ENCODE data around the gene LYSMD4. TPM values are rescaled to one million over a fixed set of nuclear protein-coding genes. Genes with fewer than 3 reads are reported as not detected.
A peak's percentile ranks its signal among the peaks of the same experiment; 100 is the strongest.

LYSMD4 gene
- total and polyA plus RNA-seq, 2 donors = 6.4 to 10.7 TPM

DNA sequence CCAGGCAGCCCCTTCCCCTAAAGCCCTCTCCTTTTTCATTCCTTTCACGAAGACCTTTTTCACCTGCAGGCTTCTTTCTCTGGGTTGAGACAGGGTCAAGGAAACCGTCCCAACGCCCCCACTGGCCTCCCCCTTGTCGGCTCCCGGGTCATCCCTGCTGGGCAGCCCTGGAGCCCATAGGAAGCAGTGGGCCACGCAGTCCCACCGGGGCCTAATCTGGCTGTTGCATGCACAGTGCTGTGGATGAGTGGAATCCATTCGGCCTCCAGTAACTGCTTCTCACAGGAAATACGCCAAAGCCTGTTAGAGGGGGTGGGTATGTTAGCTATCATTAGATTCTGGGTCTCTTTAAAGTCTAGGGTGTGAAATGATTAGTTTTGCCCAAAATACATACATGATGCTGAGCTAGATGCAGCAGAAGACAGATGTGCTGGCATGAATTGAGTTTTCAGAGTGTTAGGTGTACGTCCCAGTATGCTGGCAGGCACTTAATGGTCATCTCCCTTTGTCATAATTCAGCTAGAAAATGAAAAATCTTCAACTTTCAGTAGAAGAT is 16.6 kb downstream of the LYSMD4 start:
- Histone ChIP-seq H3K27ac (ENCODE audit: low read depth in 1 of 2, low read length in 1 of 2) (peak overlapping the region; percentile 27 to 50), H3K27me3 (ENCODE audit: control insufficient read depth in 2 of 2, insufficient read depth in 1 of 2, low read length in 1 of 2) (no peaks in the 10 kb centered on the region), H3K4me3 (ENCODE audit: low read length in 2 of 2) (no peak overlapping the region), H3K4me1 (ENCODE audit: control insufficient read depth in 2 of 2, insufficient read depth in 2 of 2, low read length in 2 of 2) (peaks cover 10 to 18% of the 10 kb centered on the region in 2 donors), H3K36me3 (ENCODE audit: control insufficient read depth in 2 of 2, insufficient read depth in 2 of 2, low read length in 1 of 2) (peaks cover 29 to 38% of the 10 kb centered on the region in 2 donors), H3K9me3 (ENCODE audit: control insufficient read depth in 2 of 2, insufficient read depth in 1 of 2, low read length in 1 of 2) (peaks cover 0 to 2% of the 10 kb centered on the region in 2 donors)
- WGBS = 96% methylated on average over 10 of the region's 10 CpGs
- no peak for DNase-seq (ENCODE audit: low read depth in 6 of 9, low spot score in 9 of 9)

DNA sequence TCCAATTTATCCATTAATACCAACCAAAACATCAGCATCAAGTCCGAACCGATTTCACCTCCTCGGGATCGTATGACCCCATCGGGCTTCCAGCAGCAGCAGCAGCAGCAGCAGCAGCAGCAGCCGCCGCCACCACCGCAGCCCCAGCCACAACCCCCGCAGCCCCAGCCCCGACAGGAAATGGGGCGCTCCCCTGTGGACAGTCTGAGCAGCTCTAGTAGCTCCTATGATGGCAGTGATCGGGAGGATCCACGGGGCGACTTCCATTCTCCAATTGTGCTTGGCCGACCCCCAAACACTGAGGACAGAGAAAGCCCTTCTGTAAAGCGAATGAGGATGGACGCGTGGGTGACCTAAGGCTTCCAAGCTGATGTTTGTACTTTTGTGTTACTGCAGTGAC is 20.8 kb downstream of the LYSMD4 start:
- H3K36me3 ChIP-seq (ENCODE audit: control insufficient read depth in 2 of 2, insufficient read depth in 2 of 2, low read length in 1 of 2) = peaks cover 46 to 67% of the 10 kb centered on the region in 2 donors
- WGBS = 96% methylated on average over 18 of the region's 18 CpGs
- no peak overlapping the region for H3K27ac ChIP-seq (ENCODE audit: low read depth in 1 of 2, low read length in 1 of 2)
- peaks cover 6 to 16% of the 10 kb centered on the region in 2 donors for H3K4me1 ChIP-seq (ENCODE audit: control insufficient read depth in 2 of 2, insufficient read depth in 2 of 2, low read length in 2 of 2)
- no peaks in the 10 kb centered on the region for H3K27me3 ChIP-seq (ENCODE audit: control insufficient read depth in 2 of 2, insufficient read depth in 1 of 2, low read length in 1 of 2)
- DNase-seq (ENCODE audit: low read depth in 6 of 9, low spot score in 9 of 9) = no peak
- H3K4me3 ChIP-seq (ENCODE audit: low read length in 2 of 2) = no peak overlapping the region
- H3K9me3 ChIP-seq (ENCODE audit: control insufficient read depth in 2 of 2, insufficient read depth in 1 of 2, low read length in 1 of 2) = no peaks in the 10 kb centered on the region

DNA sequence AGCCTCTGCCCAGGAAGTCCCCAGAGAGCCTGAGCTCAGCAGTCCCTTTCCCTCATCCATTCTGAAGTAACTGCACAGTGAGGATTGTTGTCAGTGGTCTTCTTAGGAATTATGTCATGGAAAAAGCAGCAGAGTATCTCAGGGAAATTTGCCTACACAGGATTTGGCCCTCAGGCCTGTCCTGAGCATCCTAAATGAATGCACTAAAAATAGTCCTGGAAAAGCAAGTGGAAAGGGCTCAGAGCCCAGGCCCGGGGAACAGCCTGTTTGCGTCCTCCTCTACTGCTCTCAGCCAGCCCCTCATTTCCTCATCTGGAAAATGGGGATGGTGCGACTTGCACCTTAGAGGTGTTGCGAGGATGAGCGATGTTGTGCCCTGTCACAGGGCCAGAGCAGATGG is 21.6 kb downstream of the LYSMD4 start:
- Histone ChIP-seq H3K4me1 (ENCODE audit: control insufficient read depth in 2 of 2, insufficient read depth in 2 of 2, low read length in 2 of 2) (peaks cover 13 to 24% of the 10 kb centered on the region in 2 donors), H3K27me3 (ENCODE audit: control insufficient read depth in 2 of 2, insufficient read depth in 1 of 2, low read length in 1 of 2) (no peaks in the 10 kb centered on the region), H3K4me3 (ENCODE audit: low read length in 2 of 2) (no peak overlapping the region), H3K9me3 (ENCODE audit: control insufficient read depth in 2 of 2, insufficient read depth in 1 of 2, low read length in 1 of 2) (no peaks in the 10 kb centered on the region), H3K27ac (ENCODE audit: low read depth in 1 of 2, low read length in 1 of 2) (no peak overlapping the region), H3K36me3 (ENCODE audit: control insufficient read depth in 2 of 2, insufficient read depth in 2 of 2, low read length in 1 of 2) (peaks cover 43 to 65% of the 10 kb centered on the region in 2 donors)
- 98% methylated on average over 5 of the region's 5 CpGs for WGBS
- no peak for DNase-seq (ENCODE audit: low read depth in 6 of 9, low spot score in 9 of 9)

DNA sequence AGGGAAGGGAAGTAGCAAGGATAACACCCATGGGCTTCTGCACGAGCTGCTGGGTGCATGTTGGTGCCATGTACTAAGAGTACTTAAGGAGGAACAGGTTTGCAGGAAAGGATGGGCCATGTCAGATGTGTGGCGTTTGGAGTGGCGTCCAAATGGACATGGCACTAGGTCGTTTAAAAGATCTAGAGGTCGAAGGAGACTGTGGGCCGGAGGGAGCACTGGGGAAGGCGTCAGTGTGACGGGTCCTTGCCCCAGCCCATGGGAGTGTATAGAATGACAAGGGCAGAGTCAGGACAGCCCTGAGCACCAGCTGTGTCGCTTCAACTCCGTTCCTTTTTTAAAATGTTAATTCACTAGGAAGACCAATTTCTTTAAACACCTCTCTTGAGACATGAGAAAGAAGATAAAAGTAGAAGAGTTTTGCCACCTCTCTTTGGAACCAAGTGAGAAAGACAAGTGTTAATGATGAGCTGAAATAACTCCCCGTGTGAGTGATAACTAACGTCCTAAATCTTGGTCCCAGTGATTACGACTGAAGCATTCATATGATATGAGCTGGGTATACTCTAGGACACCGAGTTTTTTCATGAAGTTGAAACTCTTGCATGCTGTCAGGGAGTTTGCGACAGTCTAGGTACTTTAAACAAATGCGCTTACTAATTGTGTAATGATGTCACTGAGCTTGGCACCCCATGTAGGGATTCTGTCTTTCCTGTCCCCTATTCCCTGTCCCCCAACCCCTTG is 23.8 kb downstream of the LYSMD4 start:
- no peaks in the 10 kb centered on the region for H3K27me3 ChIP-seq (ENCODE audit: control insufficient read depth in 2 of 2, insufficient read depth in 1 of 2, low read length in 1 of 2)
- H3K36me3 ChIP-seq (ENCODE audit: control insufficient read depth in 2 of 2, insufficient read depth in 2 of 2, low read length in 1 of 2) = peaks cover 33 to 51% of the 10 kb centered on the region in 2 donors
- WGBS = 96% methylated on average over 16 of the region's 16 CpGs
- peaks cover 15 to 33% of the 10 kb centered on the region in 2 donors for H3K4me1 ChIP-seq (ENCODE audit: control insufficient read depth in 2 of 2, insufficient read depth in 2 of 2, low read length in 2 of 2)
- H3K27ac ChIP-seq (ENCODE audit: low read depth in 1 of 2, low read length in 1 of 2) = no peak overlapping the region
- H3K4me3 ChIP-seq (ENCODE audit: low read length in 2 of 2) = no peak overlapping the region
- H3K9me3 ChIP-seq (ENCODE audit: control insufficient read depth in 2 of 2, insufficient read depth in 1 of 2, low read length in 1 of 2) = no peaks in the 10 kb centered on the region
- DNase-seq (ENCODE audit: low read depth in 6 of 9, low spot score in 9 of 9) = no peak

DNA sequence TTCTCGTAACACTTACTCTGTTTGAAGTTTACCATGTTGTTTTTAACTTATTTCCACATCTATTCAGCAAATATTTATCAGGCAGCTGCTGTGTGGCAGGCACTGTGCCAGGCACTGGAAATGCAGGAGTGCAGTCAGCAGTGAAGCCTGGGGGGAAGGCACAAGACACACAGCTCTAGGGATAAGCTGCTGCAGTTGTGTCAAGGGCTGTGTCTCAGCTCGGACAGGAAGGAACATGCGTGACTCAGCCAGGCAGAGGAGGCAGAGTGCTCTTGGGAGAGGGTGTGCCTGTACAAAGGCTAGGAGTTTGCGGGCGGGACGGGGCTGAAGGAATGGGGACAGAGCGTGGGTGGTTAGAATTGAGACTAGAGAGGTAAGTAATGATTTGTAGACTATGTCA is 24.7 kb downstream of the LYSMD4 start:
- whole genome bisulfite sequencing = 95% methylated on average over 7 of the region's 7 CpGs
- H3K36me3 ChIP-seq (ENCODE audit: control insufficient read depth in 2 of 2, insufficient read depth in 2 of 2, low read length in 1 of 2) = peaks cover 31 to 47% of the 10 kb centered on the region in 2 donors
- H3K4me3 ChIP-seq (ENCODE audit: low read length in 2 of 2) = no peak overlapping the region
- no peaks in the 10 kb centered on the region for H3K27me3 ChIP-seq (ENCODE audit: control insufficient read depth in 2 of 2, insufficient read depth in 1 of 2, low read length in 1 of 2)
- no peaks in the 10 kb centered on the region for H3K9me3 ChIP-seq (ENCODE audit: control insufficient read depth in 2 of 2, insufficient read depth in 1 of 2, low read length in 1 of 2)
- H3K4me1 ChIP-seq (ENCODE audit: control insufficient read depth in 2 of 2, insufficient read depth in 2 of 2, low read length in 2 of 2) = peaks cover 15 to 36% of the 10 kb centered on the region in 2 donors
- no peak for DNase-seq (ENCODE audit: low read depth in 6 of 9, low spot score in 9 of 9)
- no peak overlapping the region for H3K27ac ChIP-seq (ENCODE audit: low read depth in 1 of 2, low read length in 1 of 2)

DNA sequence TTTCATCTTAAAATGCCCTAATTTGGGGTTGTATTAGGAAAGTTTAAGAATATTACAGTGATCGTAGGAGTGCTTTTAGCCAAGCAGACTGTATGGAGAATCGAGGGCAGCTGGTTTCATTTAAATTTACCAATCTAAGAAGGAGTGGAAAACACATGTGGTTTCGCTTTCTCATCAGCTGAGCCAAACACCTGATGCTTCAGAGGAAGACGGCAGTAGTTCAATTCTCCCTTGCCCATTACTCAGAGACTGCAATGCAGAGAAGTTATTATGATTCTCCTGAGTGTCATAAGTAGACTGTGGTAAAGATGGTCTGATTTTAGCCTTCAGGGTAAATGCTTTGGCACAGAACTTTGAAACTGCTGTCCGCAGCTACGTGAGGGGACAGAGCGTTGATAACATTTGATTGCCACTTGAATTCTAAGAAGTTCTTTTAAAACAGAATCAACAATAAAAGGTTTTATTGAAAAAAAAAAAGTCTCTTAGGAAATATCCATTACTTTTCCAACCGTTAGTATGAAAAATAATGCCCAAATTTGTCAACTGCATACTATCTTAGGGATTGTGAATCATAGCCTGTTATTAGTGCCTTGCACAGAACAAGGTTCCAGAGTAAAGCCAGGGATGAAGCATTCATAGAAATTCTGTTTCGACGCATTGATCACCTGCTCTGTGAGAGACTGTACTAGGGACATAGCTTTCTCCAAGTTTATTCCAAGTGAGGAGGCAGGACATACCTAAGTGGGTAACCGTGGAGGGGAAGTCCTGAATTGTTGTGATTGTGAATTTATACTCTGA is 25.6 kb downstream of the LYSMD4 start:
- WGBS = 71% methylated on average over 11 of the region's 11 CpGs
- Histone ChIP-seq H3K27me3 (ENCODE audit: control insufficient read depth in 2 of 2, insufficient read depth in 1 of 2, low read length in 1 of 2) (no peaks in the 10 kb centered on the region), H3K27ac (ENCODE audit: low read depth in 1 of 2, low read length in 1 of 2) (peak overlapping the region in 1 of 2 donors; percentile 10), H3K9me3 (ENCODE audit: control insufficient read depth in 2 of 2, insufficient read depth in 1 of 2, low read length in 1 of 2) (no peaks in the 10 kb centered on the region), H3K36me3 (ENCODE audit: control insufficient read depth in 2 of 2, insufficient read depth in 2 of 2, low read length in 1 of 2) (peaks cover 27 to 42% of the 10 kb centered on the region in 2 donors), H3K4me1 (ENCODE audit: control insufficient read depth in 2 of 2, insufficient read depth in 2 of 2, low read length in 2 of 2) (peaks cover 15 to 36% of the 10 kb centered on the region in 2 donors), H3K4me3 (ENCODE audit: low read length in 2 of 2) (no peak overlapping the region)
- peak in 4 of 9 donors; percentile 53 to 76 (median 58) for DNase-seq (ENCODE audit: low read depth in 6 of 9, low spot score in 9 of 9)

DNA sequence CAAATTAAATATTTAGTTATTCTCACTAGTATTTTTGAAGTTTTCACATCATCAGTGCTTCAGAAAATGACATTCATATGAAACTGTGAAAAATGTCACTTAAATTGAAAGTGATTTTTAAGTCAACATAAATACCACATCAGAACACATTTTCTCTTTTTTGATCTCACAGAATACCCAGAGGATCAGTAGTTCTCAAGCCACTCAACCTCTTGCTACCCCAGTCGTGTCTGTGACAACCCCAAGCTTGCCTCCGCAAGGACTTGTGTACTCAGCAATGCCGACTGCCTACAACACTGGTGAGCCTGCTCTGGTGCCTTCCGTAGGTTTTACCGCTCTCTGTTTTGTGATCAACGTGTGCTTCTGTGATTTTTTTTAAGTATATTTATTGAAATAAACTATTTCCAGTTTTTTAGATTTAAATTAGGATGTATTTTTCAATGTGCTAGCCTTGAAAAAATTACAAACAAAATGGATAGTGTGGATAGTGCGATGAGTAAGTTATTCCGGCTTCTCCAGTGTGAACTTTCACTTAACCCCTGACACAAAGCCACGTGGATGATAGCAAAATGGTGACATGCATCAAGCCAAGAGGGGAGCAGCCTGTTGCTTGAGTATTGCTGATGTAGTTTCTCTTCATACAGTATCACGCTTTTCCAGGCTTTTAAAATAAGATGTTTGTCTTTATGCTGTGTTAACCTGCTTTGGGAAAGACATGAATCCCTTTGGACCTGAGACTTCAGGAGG is 26.5 kb downstream of the LYSMD4 start:
- Histone ChIP-seq H3K27ac (ENCODE audit: low read depth in 1 of 2, low read length in 1 of 2) (no peak overlapping the region), H3K36me3 (ENCODE audit: control insufficient read depth in 2 of 2, insufficient read depth in 2 of 2, low read length in 1 of 2) (peaks cover 18 to 33% of the 10 kb centered on the region in 2 donors)
- 64% methylated on average over 10 of the region's 10 CpGs for WGBS

DNA sequence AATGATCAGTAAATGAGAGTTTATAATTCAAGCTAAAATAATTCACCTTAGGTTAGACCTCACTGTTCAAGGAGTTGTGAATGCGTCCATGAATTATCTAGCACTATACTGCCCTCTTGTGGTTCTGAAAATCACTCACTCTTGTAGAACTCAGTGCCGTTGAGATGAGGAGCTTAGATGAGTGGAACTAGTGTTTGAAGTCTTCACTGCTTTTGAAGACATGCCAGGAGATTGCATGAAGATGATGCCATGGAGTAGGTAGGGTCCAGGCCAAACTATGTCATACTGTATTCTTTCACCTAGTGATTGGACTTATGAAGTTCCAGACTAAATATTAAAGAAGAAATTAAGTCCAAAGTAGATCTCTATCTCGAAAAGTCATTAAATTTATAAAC is 28.8 kb downstream of the LYSMD4 start:
- Histone ChIP-seq H3K4me1 (ENCODE audit: control insufficient read depth in 2 of 2, insufficient read depth in 2 of 2, low read length in 2 of 2) (peaks cover 15 to 36% of the 10 kb centered on the region in 2 donors), H3K36me3 (ENCODE audit: control insufficient read depth in 2 of 2, insufficient read depth in 2 of 2, low read length in 1 of 2) (peaks cover 0 to 12% of the 10 kb centered on the region in 2 donors), H3K9me3 (ENCODE audit: control insufficient read depth in 2 of 2, insufficient read depth in 1 of 2, low read length in 1 of 2) (no peaks in the 10 kb centered on the region), H3K4me3 (ENCODE audit: low read length in 2 of 2) (no peak overlapping the region), H3K27ac (ENCODE audit: low read depth in 1 of 2, low read length in 1 of 2) (no peak overlapping the region), H3K27me3 (ENCODE audit: control insufficient read depth in 2 of 2, insufficient read depth in 1 of 2, low read length in 1 of 2) (no peaks in the 10 kb centered on the region)
- peak; percentile 65 to 96 (median 90) for DNase-seq (ENCODE audit: low read depth in 6 of 9, low spot score in 9 of 9)
- 32% methylated on average over 3 of the region's 3 CpGs for WGBS

More for the DNA sequence above, 26.5 kb downstream of the LYSMD4 start:
- peak in 4 of 9 donors; percentile 47 to 80 (median 60) for DNase-seq (ENCODE audit: low read depth in 6 of 9, low spot score in 9 of 9)
- Histone ChIP-seq H3K4me1 (ENCODE audit: control insufficient read depth in 2 of 2, insufficient read depth in 2 of 2, low read length in 2 of 2) (peaks cover 15 to 36% of the 10 kb centered on the region in 2 donors), H3K9me3 (ENCODE audit: control insufficient read depth in 2 of 2, insufficient read depth in 1 of 2, low read length in 1 of 2) (no peaks in the 10 kb centered on the region), H3K4me3 (ENCODE audit: low read length in 2 of 2) (no peak overlapping the region), H3K27me3 (ENCODE audit: control insufficient read depth in 2 of 2, insufficient read depth in 1 of 2, low read length in 1 of 2) (no peaks in the 10 kb centered on the region)
